ENCODE measurements around the gene STK33. TPM values are rescaled to one million over a fixed set of nuclear protein-coding genes. Genes with fewer than 3 reads are reported as not detected.

Gene STK33
- total RNA-seq: 1 to 10 TPM; 6.1 to 6.2 TPM

- ATAC-seq (replicated peaks in 1 of 2) (peak; percentile 95 to 96), DNase-seq (peak; percentile 69 to 71)
- Mint-ChIP-seq H3K9me3 (no peaks in the 10 kb centered on the region), H3K27ac (no peak within 1 kb of the TSS), H3K36me3 (ENCODE audit: insufficient read depth in 2 of 2) (no peaks in the 10 kb centered on the region), H3K4me3 (peak within 1 kb of the TSS; percentile 78 to 79), H3K27me3 (ENCODE audit: low read depth) (peaks cover 52% of the 10 kb centered on the region), H3K4me1 (ENCODE audit: low read depth) (no peaks in the 10 kb centered on the region)
Measured at GRCh38 chr11:8593935-8594909, at the start of gene STK33. Gene STK33, minus strand, starts transcription at chr11:8594228. Its CDS starts 119,323 bp downstream, at chr11:8474905.

DNA sequence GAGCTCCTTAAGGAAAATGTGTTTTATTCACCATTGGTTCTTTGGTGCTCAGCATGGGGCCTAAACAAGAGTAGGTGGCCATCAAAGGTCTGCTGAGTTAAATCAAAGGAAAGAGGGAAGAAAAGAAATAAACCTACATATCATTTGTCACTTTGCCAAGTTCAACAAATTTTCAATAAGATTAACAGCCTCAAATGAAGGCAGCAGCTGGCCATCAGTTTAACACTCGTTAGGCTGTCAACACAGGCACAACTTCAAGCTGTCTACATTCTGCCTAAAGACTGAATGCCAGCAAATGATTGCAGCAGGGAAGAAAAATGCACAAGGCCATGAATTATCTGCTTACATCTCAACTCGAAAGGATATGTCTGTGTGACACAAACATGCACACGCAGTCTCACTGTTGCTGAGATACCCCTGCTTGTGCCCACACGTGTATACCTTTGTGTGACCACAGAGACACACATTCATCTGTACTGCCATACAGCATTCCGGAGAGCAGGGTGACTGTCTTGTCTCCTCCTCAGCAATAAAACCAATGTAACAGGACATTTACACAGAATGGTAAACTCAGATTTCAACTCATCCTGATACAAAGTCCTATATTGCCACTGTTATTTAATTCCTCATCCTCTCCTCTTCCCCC lies 48.3 kb upstream of the STK33 start:
- Mint-ChIP-seq H3K4me3 (no peak overlapping the region), H3K27me3 (ENCODE audit: low read depth) (no peaks in the 10 kb centered on the region), H3K36me3 (ENCODE audit: insufficient read depth in 2 of 2) (peaks cover 5 to 8% of the 10 kb centered on the region in 2 donors), H3K4me1 (ENCODE audit: low read depth) (peaks cover 9% of the 10 kb centered on the region), H3K9me3 (no peaks in the 10 kb centered on the region), H3K27ac (no peak overlapping the region)
- ATAC-seq (replicated peaks in 1 of 2): no peak
- no peak for DNase-seq

- Mint-ChIP-seq H3K4me1 (ENCODE audit: low read depth) (peaks cover 9% of the 10 kb centered on the region), H3K36me3 (ENCODE audit: insufficient read depth in 2 of 2) (peaks cover 10 to 15% of the 10 kb centered on the region in 2 donors), H3K27ac (no peak overlapping the region), H3K9me3 (peaks cover 2 to 5% of the 10 kb centered on the region in 2 donors), H3K4me3 (no peak overlapping the region), H3K27me3 (ENCODE audit: low read depth) (no peaks in the 10 kb centered on the region)
- DNase-seq (no peak), ATAC-seq (replicated peaks in 1 of 2) (no peak)
Measured at GRCh38 chr11:8641332-8641731, 47.3 kb upstream of the STK33 start.

DNA sequence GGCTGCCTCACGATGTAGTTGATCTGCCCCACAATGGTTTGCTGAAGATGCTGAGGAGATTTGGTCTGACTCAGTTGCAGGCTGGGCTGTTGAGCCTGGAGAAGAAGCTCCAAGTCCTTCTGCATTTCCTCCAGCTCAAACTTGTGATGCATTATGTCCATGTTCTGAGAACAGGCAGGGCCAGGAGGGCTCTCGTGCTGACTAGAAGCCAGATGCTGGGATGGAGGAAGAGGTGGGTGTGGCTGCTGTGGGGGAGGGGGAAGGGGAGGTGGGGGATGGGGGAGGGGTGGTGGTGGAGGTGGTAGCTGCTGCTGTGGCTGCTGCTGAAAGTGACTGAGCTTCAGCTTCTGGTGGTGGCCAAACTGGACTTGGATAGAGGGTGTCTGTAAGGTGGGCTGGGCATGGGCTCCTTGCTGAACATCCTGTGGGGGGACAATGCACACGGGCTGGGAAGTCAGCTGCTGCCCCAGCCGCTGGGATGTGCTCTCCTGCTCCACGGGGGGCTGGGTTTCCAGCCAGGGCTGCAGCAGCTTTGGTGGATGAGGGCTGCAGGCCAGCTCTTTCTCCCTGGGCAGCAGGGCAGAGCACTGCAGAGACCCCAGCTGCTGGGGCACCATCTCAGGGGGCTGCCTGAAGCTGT lies 46.4 kb upstream of the STK33 start:
- no peaks in the 10 kb centered on the region for H3K27me3 Mint-ChIP-seq (ENCODE audit: low read depth)
- ATAC-seq (replicated peaks in 1 of 2): no peak
- H3K9me3 Mint-ChIP-seq: peaks cover 2 to 5% of the 10 kb centered on the region in 2 donors
- H3K4me1 Mint-ChIP-seq (ENCODE audit: low read depth): peaks cover 9% of the 10 kb centered on the region
- H3K27ac Mint-ChIP-seq: no peak overlapping the region
- no peak for DNase-seq
- peaks cover 14 to 20% of the 10 kb centered on the region in 2 donors for H3K36me3 Mint-ChIP-seq (ENCODE audit: insufficient read depth in 2 of 2)
- H3K4me3 Mint-ChIP-seq: no peak overlapping the region

DNA sequence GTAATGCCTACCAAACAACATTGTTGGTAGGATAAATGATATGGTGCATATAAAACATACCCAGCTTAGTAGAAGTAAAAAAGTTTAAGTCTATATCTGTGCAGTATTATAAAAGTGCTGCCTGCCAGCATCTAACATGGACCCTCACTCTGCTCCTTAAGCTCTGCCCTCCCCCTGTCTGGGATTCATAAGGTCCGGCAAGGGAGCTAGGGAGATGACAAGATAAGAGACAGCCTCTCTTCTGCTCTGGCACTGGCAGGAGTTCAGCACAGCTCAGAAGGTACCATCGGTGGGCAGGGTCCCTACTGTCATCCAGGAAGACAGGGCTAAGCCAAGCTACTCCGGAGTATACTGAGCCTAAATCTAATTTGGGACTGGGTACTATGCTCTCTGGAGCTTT lies 45.6 kb upstream of the STK33 start:
- peaks cover 2 to 5% of the 10 kb centered on the region in 2 donors for H3K9me3 Mint-ChIP-seq
- H3K4me3 Mint-ChIP-seq: no peak overlapping the region
- H3K4me1 Mint-ChIP-seq (ENCODE audit: low read depth): peaks cover 9% of the 10 kb centered on the region
- no peak for ATAC-seq (replicated peaks in 1 of 2)
- H3K27ac Mint-ChIP-seq: no peak overlapping the region
- no peak for DNase-seq
- H3K27me3 Mint-ChIP-seq (ENCODE audit: low read depth): no peaks in the 10 kb centered on the region
- peaks cover 14 to 20% of the 10 kb centered on the region in 2 donors for H3K36me3 Mint-ChIP-seq (ENCODE audit: insufficient read depth in 2 of 2)

DNA sequence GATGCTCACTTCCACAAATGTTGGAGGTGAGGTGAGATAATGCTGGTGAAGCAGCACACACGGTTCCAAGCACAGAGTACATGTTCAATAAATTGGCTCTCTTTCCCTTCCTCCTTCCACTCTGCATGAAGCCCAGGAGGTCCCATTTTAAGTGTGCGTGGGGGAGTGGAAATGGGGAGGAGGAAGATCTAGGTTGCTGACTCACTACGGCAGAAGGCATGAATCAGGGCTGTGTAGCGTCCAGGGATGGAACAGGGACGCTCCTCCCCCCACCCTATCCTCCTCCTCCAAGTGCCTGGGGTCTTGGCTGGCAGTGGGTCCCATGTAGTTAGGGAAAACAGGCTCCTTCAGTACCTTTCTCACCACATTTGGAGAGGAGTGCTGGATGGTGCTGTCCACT lies 44.3 kb upstream of the STK33 start:
- no peak for DNase-seq
- Mint-ChIP-seq H3K4me3 (no peak overlapping the region), H3K27me3 (ENCODE audit: low read depth) (no peaks in the 10 kb centered on the region), H3K4me1 (ENCODE audit: low read depth) (peaks cover 9% of the 10 kb centered on the region), H3K27ac (no peak overlapping the region), H3K36me3 (ENCODE audit: insufficient read depth in 2 of 2) (peaks cover 14 to 20% of the 10 kb centered on the region in 2 donors), H3K9me3 (peaks cover 2 to 5% of the 10 kb centered on the region in 2 donors)
- no peak for ATAC-seq (replicated peaks in 1 of 2)

DNA sequence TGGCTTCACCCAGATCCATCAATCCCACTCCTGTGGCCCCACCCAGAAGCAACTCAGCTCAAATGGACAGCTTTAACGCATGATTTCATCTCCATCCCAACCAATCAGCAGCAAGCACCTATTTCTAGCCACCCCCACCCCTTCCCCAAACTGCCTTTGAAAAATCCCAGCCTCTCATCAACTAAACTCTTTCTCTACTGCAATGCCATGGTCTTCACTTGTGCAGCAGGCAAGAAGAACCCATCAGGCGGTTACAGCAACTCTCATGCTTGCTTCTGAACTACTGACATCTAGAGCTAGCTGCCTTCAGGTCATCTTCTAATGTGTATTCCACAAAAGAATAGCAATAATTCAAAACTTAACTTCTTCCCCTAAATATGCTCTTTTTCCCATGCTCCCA lies 42.1 kb upstream of the STK33 start:
- DNase-seq (no peak), ATAC-seq (replicated peaks in 1 of 2) (no peak)
- H3K36me3 Mint-ChIP-seq (ENCODE audit: insufficient read depth in 2 of 2): peaks cover 14 to 20% of the 10 kb centered on the region in 2 donors
- H3K9me3 Mint-ChIP-seq: peaks cover 2 to 5% of the 10 kb centered on the region in 2 donors
- H3K27me3 Mint-ChIP-seq (ENCODE audit: low read depth): no peaks in the 10 kb centered on the region
- no peak overlapping the region for H3K27ac Mint-ChIP-seq
- no peak overlapping the region for H3K4me3 Mint-ChIP-seq
- H3K4me1 Mint-ChIP-seq (ENCODE audit: low read depth): peaks cover under 1% of the 10 kb centered on the region

GRCh38 chr11:8634498-8634897 lies 40.5 kb upstream of the STK33 start:
- Mint-ChIP-seq H3K27ac (no peak overlapping the region), H3K4me3 (no peak overlapping the region), H3K4me1 (ENCODE audit: low read depth) (no peaks in the 10 kb centered on the region), H3K36me3 (ENCODE audit: insufficient read depth in 2 of 2) (peaks cover 14 to 20% of the 10 kb centered on the region in 2 donors), H3K27me3 (ENCODE audit: low read depth) (no peaks in the 10 kb centered on the region), H3K9me3 (peaks cover 2 to 5% of the 10 kb centered on the region in 2 donors)
- DNase-seq: no peak
- no peak for ATAC-seq (replicated peaks in 1 of 2)

- Mint-ChIP-seq H3K27me3 (ENCODE audit: low read depth) (no peaks in the 10 kb centered on the region), H3K9me3 (peaks cover under 1 to 1% of the 10 kb centered on the region in 2 donors), H3K36me3 (ENCODE audit: insufficient read depth in 2 of 2) (peaks cover 6 to 7% of the 10 kb centered on the region in 2 donors), H3K27ac (no peak overlapping the region), H3K4me1 (ENCODE audit: low read depth) (no peaks in the 10 kb centered on the region), H3K4me3 (no peak overlapping the region)
- ATAC-seq (replicated peaks in 1 of 2): no peak
- no peak for DNase-seq
Measured at GRCh38 chr11:8631395-8632118, 37.5 kb upstream of the STK33 start.

DNA sequence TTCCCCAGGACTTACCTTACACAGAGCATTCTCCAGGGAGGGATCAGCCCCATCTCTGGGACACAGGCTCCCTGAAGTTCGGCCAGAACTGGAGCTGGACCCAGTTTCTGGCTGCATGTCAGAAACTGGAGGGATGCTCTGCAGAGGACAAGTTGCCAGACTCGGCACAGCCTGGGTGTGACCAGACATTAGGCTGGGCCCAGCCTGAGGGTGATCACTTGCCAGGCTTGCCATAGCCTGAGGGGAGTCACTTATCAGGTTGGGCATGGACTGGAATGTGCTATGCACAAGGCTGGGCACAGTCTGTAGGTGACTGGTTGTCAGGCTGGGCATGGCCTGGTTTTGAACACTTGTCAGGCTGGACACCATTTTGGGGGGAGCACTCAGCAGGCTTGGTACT lies 30.7 kb upstream of the STK33 start:
- Mint-ChIP-seq H3K9me3 (no peaks in the 10 kb centered on the region), H3K27ac (no peak overlapping the region), H3K36me3 (ENCODE audit: insufficient read depth in 2 of 2) (peaks cover 1 to 3% of the 10 kb centered on the region in 2 donors), H3K27me3 (ENCODE audit: low read depth) (no peaks in the 10 kb centered on the region), H3K4me3 (no peak overlapping the region), H3K4me1 (ENCODE audit: low read depth) (no peaks in the 10 kb centered on the region)
- ATAC-seq (replicated peaks in 1 of 2): no peak
- no peak for DNase-seq

- peaks cover 1 to 2% of the 10 kb centered on the region in 2 donors for H3K36me3 Mint-ChIP-seq (ENCODE audit: insufficient read depth in 2 of 2)
- no peaks in the 10 kb centered on the region for H3K27me3 Mint-ChIP-seq (ENCODE audit: low read depth)
- ATAC-seq (replicated peaks in 1 of 2) (no peak), DNase-seq (no peak)
- H3K9me3 Mint-ChIP-seq: no peaks in the 10 kb centered on the region
- H3K27ac Mint-ChIP-seq: no peak overlapping the region
- H3K4me1 Mint-ChIP-seq (ENCODE audit: low read depth): no peaks in the 10 kb centered on the region
- no peak overlapping the region for H3K4me3 Mint-ChIP-seq
Measured at GRCh38 chr11:8621147-8621546, 27.1 kb upstream of the STK33 start.

DNA sequence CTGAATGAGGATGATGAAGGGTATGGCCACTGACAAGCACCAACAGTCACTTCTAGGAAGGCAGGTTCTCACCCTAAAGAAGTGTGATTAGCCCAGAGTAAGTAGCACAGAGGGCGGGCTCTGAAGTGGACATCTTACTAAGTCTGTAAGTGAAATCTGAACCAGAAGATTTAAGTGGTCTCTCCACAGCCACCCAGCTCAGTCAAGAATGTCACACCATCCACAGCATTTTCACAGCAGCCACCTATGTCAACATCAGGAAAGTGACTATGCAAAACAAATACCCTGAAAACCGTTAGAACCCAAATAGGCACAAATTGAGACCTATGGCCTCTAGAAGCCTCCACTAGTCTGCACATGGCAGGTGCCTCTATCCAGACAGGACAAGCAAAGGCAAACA lies 23.0 kb upstream of the STK33 start:
- DNase-seq (no peak), ATAC-seq (replicated peaks in 1 of 2) (no peak)
- Mint-ChIP-seq H3K36me3 (ENCODE audit: insufficient read depth in 2 of 2) (no peaks in the 10 kb centered on the region), H3K27me3 (ENCODE audit: low read depth) (no peaks in the 10 kb centered on the region), H3K27ac (no peak overlapping the region), H3K4me1 (ENCODE audit: low read depth) (no peaks in the 10 kb centered on the region), H3K9me3 (no peaks in the 10 kb centered on the region), H3K4me3 (no peak overlapping the region)

All from activated T-cell treated with anti-CD3 and anti-CD28 coated beads, Interleukin-2, amount 50 U/mL, for 72 hours (primary cell).